ENCODE results near the gene ANO2. TPM values are rescaled to one million over a fixed set of nuclear protein-coding genes. Genes with fewer than 3 reads are reported as not detected.
"Not testable (repeated sequence)": the region's sequence is repeated elsewhere in the genome, so short reads cannot be mapped to it uniquely, and the experiment has no call there.

The ANO2 gene
- total and polyA plus RNA-seq, 2 experiments from 2014 or later: 2.3 to 4.6 TPM

DNA sequence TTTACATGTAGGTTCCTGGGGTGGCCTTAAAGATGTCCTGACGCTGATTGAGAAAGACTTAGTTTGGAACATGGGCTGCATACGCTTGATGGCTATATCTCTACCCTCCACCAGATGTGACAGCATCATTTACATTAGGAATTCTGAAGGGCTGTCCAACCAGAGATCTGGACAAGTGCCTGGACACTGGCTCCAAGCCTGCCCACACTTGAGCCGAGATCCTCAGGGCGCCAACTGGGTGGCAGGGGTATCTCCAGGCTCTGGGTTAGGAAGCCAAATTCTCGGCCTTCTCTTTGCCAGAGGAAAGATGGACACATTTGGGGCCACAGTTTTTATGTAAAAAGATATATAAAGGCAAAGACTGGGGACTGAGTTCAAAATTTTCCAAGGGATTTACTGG is 266.9 kb downstream of the ANO2 start (continued):
- no peak for TF ChIP-seq ZNF114 (CRISPR knock-in tag; IDR thresholded peaks at IDR 0.05)
- TF ChIP-seq, protein P1, sequence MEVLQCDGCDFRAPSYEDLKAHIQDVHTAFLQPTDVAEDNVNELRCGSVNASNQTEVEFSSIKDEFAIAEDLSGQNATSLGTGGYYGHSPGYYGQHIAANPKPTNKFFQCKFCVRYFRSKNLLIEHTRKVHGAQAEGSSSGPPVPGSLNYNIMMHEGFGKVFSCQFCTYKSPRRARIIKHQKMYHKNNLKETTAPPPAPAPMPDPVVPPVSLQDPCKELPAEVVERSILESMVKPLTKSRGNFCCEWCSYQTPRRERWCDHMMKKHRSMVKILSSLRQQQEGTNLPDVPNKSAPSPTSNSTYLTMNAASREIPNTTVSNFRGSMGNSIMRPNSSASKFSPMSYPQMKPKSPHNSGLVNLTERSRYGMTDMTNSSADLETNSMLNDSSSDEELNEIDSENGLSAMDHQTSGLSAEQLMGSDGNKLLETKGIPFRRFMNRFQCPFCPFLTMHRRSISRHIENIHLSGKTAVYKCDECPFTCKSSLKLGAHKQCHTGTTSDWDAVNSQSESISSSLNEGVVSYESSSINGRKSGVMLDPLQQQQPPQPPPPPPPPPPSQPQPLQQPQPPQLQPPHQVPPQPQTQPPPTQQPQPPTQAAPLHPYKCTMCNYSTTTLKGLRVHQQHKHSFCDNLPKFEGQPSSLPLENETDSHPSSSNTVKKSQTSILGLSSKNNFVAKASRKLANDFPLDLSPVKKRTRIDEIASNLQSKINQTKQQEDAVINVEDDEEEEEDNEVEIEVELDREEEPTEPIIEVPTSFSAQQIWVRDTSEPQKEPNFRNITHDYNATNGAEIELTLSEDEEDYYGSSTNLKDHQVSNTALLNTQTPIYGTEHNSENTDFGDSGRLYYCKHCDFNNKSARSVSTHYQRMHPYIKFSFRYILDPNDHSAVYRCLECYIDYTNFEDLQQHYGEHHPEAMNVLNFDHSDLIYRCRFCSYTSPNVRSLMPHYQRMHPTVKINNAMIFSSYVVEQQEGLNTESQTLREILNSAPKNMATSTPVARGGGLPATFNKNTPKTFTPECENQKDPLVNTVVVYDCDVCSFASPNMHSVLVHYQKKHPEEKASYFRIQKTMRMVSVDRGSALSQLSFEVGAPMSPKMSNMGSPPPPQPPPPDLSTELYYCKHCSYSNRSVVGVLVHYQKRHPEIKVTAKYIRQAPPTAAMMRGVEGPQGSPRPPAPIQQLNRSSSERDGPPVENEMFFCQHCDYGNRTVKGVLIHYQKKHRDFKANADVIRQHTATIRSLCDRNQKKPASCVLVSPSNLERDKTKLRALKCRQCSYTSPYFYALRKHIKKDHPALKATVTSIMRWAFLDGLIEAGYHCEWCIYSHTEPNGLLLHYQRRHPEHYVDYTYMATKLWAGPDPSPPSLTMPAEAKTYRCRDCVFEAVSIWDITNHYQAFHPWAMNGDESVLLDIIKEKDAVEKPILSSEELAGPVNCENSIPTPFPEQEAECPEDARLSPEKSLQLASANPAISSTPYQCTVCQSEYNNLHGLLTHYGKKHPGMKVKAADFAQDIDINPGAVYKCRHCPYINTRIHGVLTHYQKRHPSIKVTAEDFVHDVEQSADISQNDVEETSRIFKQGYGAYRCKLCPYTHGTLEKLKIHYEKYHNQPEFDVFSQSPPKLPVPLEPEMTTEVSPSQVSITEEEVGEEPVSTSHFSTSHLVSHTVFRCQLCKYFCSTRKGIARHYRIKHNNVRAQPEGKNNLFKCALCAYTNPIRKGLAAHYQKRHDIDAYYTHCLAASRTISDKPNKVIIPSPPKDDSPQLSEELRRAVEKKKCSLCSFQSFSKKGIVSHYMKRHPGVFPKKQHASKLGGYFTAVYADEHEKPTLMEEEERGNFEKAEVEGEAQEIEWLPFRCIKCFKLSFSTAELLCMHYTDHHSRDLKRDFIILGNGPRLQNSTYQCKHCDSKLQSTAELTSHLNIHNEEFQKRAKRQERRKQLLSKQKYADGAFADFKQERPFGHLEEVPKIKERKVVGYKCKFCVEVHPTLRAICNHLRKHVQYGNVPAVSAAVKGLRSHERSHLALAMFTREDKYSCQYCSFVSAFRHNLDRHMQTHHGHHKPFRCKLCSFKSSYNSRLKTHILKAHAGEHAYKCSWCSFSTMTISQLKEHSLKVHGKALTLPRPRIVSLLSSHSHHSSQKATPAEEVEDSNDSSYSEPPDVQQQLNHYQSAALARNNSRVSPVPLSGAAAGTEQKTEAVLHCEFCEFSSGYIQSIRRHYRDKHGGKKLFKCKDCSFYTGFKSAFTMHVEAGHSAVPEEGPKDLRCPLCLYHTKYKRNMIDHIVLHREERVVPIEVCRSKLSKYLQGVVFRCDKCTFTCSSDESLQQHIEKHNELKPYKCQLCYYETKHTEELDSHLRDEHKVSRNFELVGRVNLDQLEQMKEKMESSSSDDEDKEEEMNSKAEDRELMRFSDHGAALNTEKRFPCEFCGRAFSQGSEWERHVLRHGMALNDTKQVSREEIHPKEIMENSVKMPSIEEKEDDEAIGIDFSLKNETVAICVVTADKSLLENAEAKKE (CRISPR knock-in tag; IDR thresholded peaks at IDR 0.05): no peak
- TF ChIP-seq JUNB (IDR thresholded peaks at IDR 0.05; ENCODE audit: unreplicated experiment): no peak
- no peak for TF ChIP-seq STAT1 (IDR thresholded peaks at IDR 0.05; ENCODE audit: unreplicated experiment)
- TF ChIP-seq CREB1 (CRISPR knock-in tag; IDR thresholded peaks at IDR 0.05; ENCODE audit: low read depth): no peak
- TF ChIP-seq POLR2AphosphoS5 (IDR thresholded peaks at IDR 0.05; ENCODE audit: low read depth): no peak
- TF ChIP-seq, protein P2, sequence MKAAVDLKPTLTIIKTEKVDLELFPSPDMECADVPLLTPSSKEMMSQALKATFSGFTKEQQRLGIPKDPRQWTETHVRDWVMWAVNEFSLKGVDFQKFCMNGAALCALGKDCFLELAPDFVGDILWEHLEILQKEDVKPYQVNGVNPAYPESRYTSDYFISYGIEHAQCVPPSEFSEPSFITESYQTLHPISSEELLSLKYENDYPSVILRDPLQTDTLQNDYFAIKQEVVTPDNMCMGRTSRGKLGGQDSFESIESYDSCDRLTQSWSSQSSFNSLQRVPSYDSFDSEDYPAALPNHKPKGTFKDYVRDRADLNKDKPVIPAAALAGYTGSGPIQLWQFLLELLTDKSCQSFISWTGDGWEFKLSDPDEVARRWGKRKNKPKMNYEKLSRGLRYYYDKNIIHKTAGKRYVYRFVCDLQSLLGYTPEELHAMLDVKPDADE (IDR thresholded peaks at IDR 0.05): no peak

DNA sequence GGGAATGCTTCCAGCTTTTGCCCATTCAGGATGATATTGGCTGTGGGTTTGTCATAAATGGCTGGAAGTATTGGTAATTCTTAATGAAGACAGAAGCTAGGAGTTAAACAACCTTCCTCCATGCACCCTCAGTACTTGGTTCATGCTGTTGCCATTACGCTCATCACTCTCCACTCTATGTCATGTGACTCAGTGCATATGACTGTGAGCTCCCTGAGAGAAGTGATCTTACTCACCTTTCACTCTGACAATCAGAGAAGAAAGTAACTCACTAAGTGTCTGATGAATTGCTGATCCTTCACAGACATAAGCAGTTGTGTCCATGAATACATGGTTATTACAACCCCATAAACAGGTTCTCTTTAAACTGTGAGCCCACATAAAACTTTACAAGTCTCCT is 275.4 kb downstream of the ANO2 start:
- not testable (repeated sequence) for H4K20me1 ChIP-seq (replicated peaks; ENCODE audit: insufficient read depth); H3K9me3 Mint-ChIP-seq; H3K4me2 ChIP-seq; ATAC-seq; H3K4me3 Mint-ChIP-seq; H3K27me3 ChIP-seq (ENCODE audit: insufficient read depth); DNase-seq (ENCODE audit: low spot score); H3K27me3 Mint-ChIP-seq (ENCODE audit: insufficient read depth, low read depth, poor library complexity); H3K36me3 Mint-ChIP-seq (ENCODE audit: low read depth); H3K79me2 ChIP-seq (replicated peaks; ENCODE audit: insufficient read depth); H3F3A ChIP-seq (replicated peaks; ENCODE audit: low read depth); H3K4me1 ChIP-seq (ENCODE audit: insufficient read depth); H3K27ac Mint-ChIP-seq; H3K9me2 ChIP-seq (ENCODE audit: insufficient read depth); H3K4me3 ChIP-seq; H3K27ac ChIP-seq (ENCODE audit: low read depth); H3K4me1 Mint-ChIP-seq; H2AFZ ChIP-seq; H3K36me3 ChIP-seq (ENCODE audit: insufficient read depth)

Measured in GM23338 (cell line).